H1 (cell line): ENCODE data around the gene SUPT20HL1. TPM values are rescaled to one million over a fixed set of nuclear protein-coding genes. Genes with fewer than 3 reads are reported as not detected.

Experiments used
- CTCF ChIA-PET: fragments of 300-600 bp; sonication (Branson Sonifier 250); formaldehyde crosslinking; loops from one replicate; lab custom pipeline; 2021; ENCODE audit not compliant: partially characterized antibody; lab: Charles Lee
- POLR2A ChIA-PET: fragments of 300-600 bp; sonication (Branson Sonifier 250); formaldehyde crosslinking; loops from one replicate; lab custom pipeline; 2021; ENCODE audit warnings: inconsistent platforms; ENCODE audit not compliant: partially characterized antibody; lab: Charles Lee
- DNase-seq, 2 experiments: peaks; one replicate each; pipeline versions ENCODE4 v3.0.0 to v3.0.0-alpha.2; 2010 to 2022; ENCODE audit warnings: low spot score in 2 of 2, low read depth in 1 of 2, mixed read lengths in 1 of 2
- FAIRE-seq: peaks from 2 replicates; lab custom pipeline; 2011; peaks lifted over from hg19 to GRCh38; lab: Jason Lieb, UNC
- H2AFZ ChIP-seq: 2 replicates; pipeline ENCODE4 v1.8.1; 2012; ENCODE audit warnings: low read length, inconsistent platforms
- H2AK5ac ChIP-seq: 2 replicates; pipeline ENCODE4 v1.6.1; 2013; ENCODE audit warnings: low read depth, low read length
- H2BK120ac ChIP-seq: replicated peaks from 2 replicates; pipeline ENCODE3; 2013; ENCODE audit warnings: low read depth, low read length, inconsistent platforms
- H2BK12ac ChIP-seq: 2 replicates; pipeline ENCODE4 v1.6.1; 2013; ENCODE audit warnings: low read depth, low read length
- H2BK15ac ChIP-seq: 2 replicates; pipeline ENCODE4 v1.6.1; 2013; ENCODE audit warnings: low read length
- H2BK20ac ChIP-seq: 2 replicates; pipeline ENCODE4 v1.6.1; 2013; ENCODE audit warnings: low read length
- H2BK5ac ChIP-seq: 2 replicates; pipeline ENCODE4 v1.6.1; 2013; ENCODE audit warnings: low read depth, low read length
- H3K14ac ChIP-seq: 2 replicates; pipeline ENCODE4 v1.6.1; 2013; ENCODE audit warnings: inconsistent platforms; ENCODE audit not compliant: insufficient read length
- H3K18ac ChIP-seq: 2 replicates; pipeline ENCODE4 v1.6.1; 2013; ENCODE audit warnings: low read length; ENCODE audit errors: extremely low read depth
- H3K23ac ChIP-seq: 2 replicates; pipeline ENCODE4 v1.6.1; 2013; ENCODE audit warnings: inconsistent platforms; ENCODE audit not compliant: insufficient read length
- H3K23me2 ChIP-seq: 2 replicates; pipeline ENCODE4 v1.6.1; 2013; ENCODE audit warnings: low read depth, low read length
- H3K27ac ChIP-seq: 2 replicates; pipeline ENCODE4 v1.6.1; 2011; ENCODE audit warnings: low read depth, low read length, inconsistent platforms
- H3K27me3 ChIP-seq, 4 experiments: replicated peaks in 1 of 4; 1 replicate in 1 of 4; 2 replicates in 3 of 4; pipeline versions ENCODE4 v1.6.1 to v1.8.1; 2011 to 2013; ENCODE audit warnings: low read length in 3 of 4, mild to moderate bottlenecking in 3 of 4, inconsistent platforms in 2 of 4, mixed read lengths in 2 of 4, moderate library complexity in 1 of 4; ENCODE audit not compliant: control insufficient read depth in 3 of 4, insufficient read depth in 3 of 4; ENCODE audit errors: extremely low read depth in 1 of 4
- H3K36me3 ChIP-seq, 4 experiments: 2 replicates each; pipeline versions ENCODE4 v1.6.1 to v1.8.1; 2011 to 2013; ENCODE audit warnings: mild to moderate bottlenecking in 4 of 4, low read length in 3 of 4, moderate library complexity in 2 of 4, control low read depth in 1 of 4, inconsistent platforms in 1 of 4; ENCODE audit not compliant: insufficient read depth in 4 of 4, control insufficient read depth in 2 of 4
- H3K4ac ChIP-seq: replicated peaks from 2 replicates; pipeline ENCODE3; 2013; ENCODE audit warnings: low read length, low read depth, mixed read lengths, inconsistent platforms; ENCODE audit not compliant: insufficient read length
- H3K4me1 ChIP-seq, 4 experiments: replicated peaks in 1 of 4; 1 replicate in 1 of 4; 2 replicates in 3 of 4; pipeline versions ENCODE4 v1.6.1 to v1.8.1; 2011 to 2013; ENCODE audit warnings: low read length in 3 of 4, inconsistent platforms in 2 of 4, mixed read lengths in 1 of 4; ENCODE audit not compliant: insufficient read depth in 4 of 4, control insufficient read depth in 3 of 4
- H3K4me2 ChIP-seq, 2 experiments: 2 replicates each; pipeline versions ENCODE4 v1.6.1 to v1.8.1; 2011 to 2013; ENCODE audit warnings: low read depth in 2 of 2, low read length in 2 of 2, control low read depth in 1 of 2, inconsistent platforms in 1 of 2, mild to moderate bottlenecking in 1 of 2; ENCODE audit not compliant: insufficient read depth in 1 of 2
- H3K4me3 ChIP-seq, 4 experiments: fragments of 200-600, 300-600 bp in 1 of 4; sonication (generic), shearing (Covaris generic), sonication (Bioruptor Twin) in 1 of 4; 2 replicates each; pipeline versions ENCODE4 v1.5.1 to v1.8.1; 2011 to 2016; ENCODE audit warnings: low read length in 4 of 4, low read depth in 3 of 4, control low read depth in 2 of 4, inconsistent platforms in 2 of 4, mild to moderate bottlenecking in 2 of 4, mixed read lengths in 1 of 4, moderate library complexity in 1 of 4; ENCODE audit not compliant: insufficient read depth in 2 of 4; ENCODE audit errors: extremely low read depth in 1 of 4
- H3K56ac ChIP-seq: replicated peaks from 2 replicates; pipeline ENCODE3; 2013; ENCODE audit warnings: low read depth, mild to moderate bottlenecking, mixed read lengths, low read length, inconsistent platforms; ENCODE audit not compliant: insufficient read length
- H3K79me1 ChIP-seq: 2 replicates; pipeline ENCODE4 v1.6.1; 2013; ENCODE audit warnings: low read depth, low read length, control low read depth
- H3K79me2 ChIP-seq, 2 experiments: 2 replicates each; pipeline versions ENCODE4 v1.6.1 to v1.8.1; 2012 to 2013; ENCODE audit warnings: low read length in 2 of 2, mild to moderate bottlenecking in 2 of 2, inconsistent platforms in 1 of 2; ENCODE audit not compliant: insufficient read depth in 2 of 2, control insufficient read depth in 1 of 2
- H3K9ac ChIP-seq, 4 experiments: replicated peaks in 1 of 4; 1 replicate in 1 of 4; 2 replicates in 3 of 4; pipeline versions ENCODE4 v1.6.1 to v1.8.1; 2011 to 2013; ENCODE audit warnings: low read depth in 3 of 4, low read length in 3 of 4, control low read depth in 2 of 4, mild to moderate bottlenecking in 2 of 4, moderate library complexity in 2 of 4, inconsistent platforms in 1 of 4; ENCODE audit errors: extremely low read depth in 1 of 4
- H3K9me3 ChIP-seq, 2 experiments: 2 replicates each; pipeline versions ENCODE4 v1.6.1 to v1.8.1; 2012 to 2013; ENCODE audit warnings: mild to moderate bottlenecking in 2 of 2, moderate library complexity in 2 of 2, control low read depth in 1 of 2, inconsistent platforms in 1 of 2, low read depth in 1 of 2, low read length in 1 of 2, mixed read lengths in 1 of 2; ENCODE audit not compliant: insufficient read depth in 2 of 2
- H4K20me1 ChIP-seq, 2 experiments: replicated peaks in 1 of 2; 2 replicates each; pipeline versions ENCODE3 to v1.8.1; 2011 to 2013; ENCODE audit warnings: inconsistent platforms in 2 of 2, low read length in 2 of 2, mild to moderate bottlenecking in 1 of 2; ENCODE audit not compliant: insufficient read depth in 2 of 2, control insufficient read depth in 1 of 2
- H4K5ac ChIP-seq: 2 replicates; pipeline ENCODE4 v1.6.1; 2013; ENCODE audit warnings: low read length, low read depth, mixed read lengths, inconsistent platforms; ENCODE audit not compliant: insufficient read length
- H4K8ac ChIP-seq: 2 replicates; pipeline ENCODE4 v1.8.0; 2013; ENCODE audit warnings: mild to moderate bottlenecking, moderate library complexity, low read length, inconsistent platforms; ENCODE audit not compliant: insufficient read depth; ENCODE audit errors: extremely low read depth
- H4K91ac ChIP-seq: replicated peaks from 2 replicates; pipeline ENCODE3; 2013; ENCODE audit warnings: low read length, mixed read lengths, inconsistent platforms; ENCODE audit not compliant: insufficient read length
- GABPA ChIP-seq: IDR thresholded peaks from 2 replicates; pipeline ENCODE4 v1.6.1; 2011; ENCODE audit warnings: mild to moderate bottlenecking, low read length, moderate library complexity, borderline replicate concordance; ENCODE audit not compliant: insufficient read depth
- RXRA ChIP-seq: IDR thresholded peaks from 2 replicates; pipeline ENCODE4 v1.6.1; 2011; ENCODE audit warnings: low read depth, mild to moderate bottlenecking, low read length, moderate library complexity; ENCODE audit not compliant: insufficient read depth
- WGBS, 2 experiments: shearing (Covaris generic) in 1 of 2; methylation state at CpG; one replicate each; pipeline versions ENCODE4 v1.1.6 to v1.1.7; 2013 to 2015; ENCODE audit warnings: low lambda C conversion rate in 2 of 2, mixed read lengths in 2 of 2, inconsistent platforms in 1 of 2, low coverage in 1 of 2, missing lambda C conversion rate in 1 of 2; ENCODE audit not compliant: insufficient replicate concordance in 2 of 2, insufficient coverage in 1 of 2, insufficient read length in 1 of 2; ENCODE audit errors: extremely low coverage in 1 of 2, missing lambda C conversion rate in 1 of 2; 5-methylcytosine and 5-hydroxymethylcytosine counted together
- polyA plus RNA-seq, 7 experiments: library from polyadenylated mRNA; depleted of rRNA in 3 of 7; stranded (reverse) in 5 of 7; unstranded in 2 of 7; fragments of >200 nt in 5 of 7; fragments of 200-250 nt in 2 of 7; gene quantifications; 1 replicate in 5 of 7; 2 replicates in 1 of 7; 4 replicates in 1 of 7; pipeline versions ENCODE4 v1.2.1 to v1.2.3, GENCODE V29; 2011 to 2013; ENCODE audit warnings: missing spikeins in 2 of 7, mixed read lengths in 2 of 7
- total RNA-seq: library from RNA; stranded (reverse); fragmentation: NEBNext Ultra II Directional; extraction: Animal tissue kit (Norgen Biotek cat#: 25700); gene quantifications from 2 replicates; pipeline ENCODE4 v1.2.1, GENCODE V29; 2021

SUPT20HL1 gene
- total and polyA plus RNA-seq, 2 of the 8 experiments (the other 6 are each of a cell fraction or from before 2014, with no cell fraction given), result not detected

- Histone ChIP-seq H2AK5ac (no peak overlapping the region), H3K56ac (no peak overlapping the region), H4K91ac (no peak overlapping the region), H3K23ac (no peak overlapping the region), H3K36me3 (no peaks in the 10 kb centered on the region), H3K79me1 (no peaks in the 10 kb centered on the region), H3K27me3 (no peaks in the 10 kb centered on the region), H3K4ac (no peak overlapping the region), H3K9me3 (no peaks in the 10 kb centered on the region), H3K23me2 (no peaks in the 10 kb centered on the region), H4K5ac (no peak overlapping the region), H3K4me3 (no peak overlapping the region), H2BK12ac (no peak overlapping the region), H2BK120ac (no peak overlapping the region), H2BK5ac (no peak overlapping the region), H3K4me2 (no peak overlapping the region), H2BK15ac (no peak overlapping the region), H2BK20ac (no peak overlapping the region), H4K8ac (no peak overlapping the region), H3K9ac (no peak overlapping the region), H3K27ac (no peak overlapping the region), H3K18ac (no peak overlapping the region), H3K4me1 (no peaks in the 10 kb centered on the region), H2AFZ (no peak overlapping the region), H4K20me1 (no peaks in the 10 kb centered on the region), H3K79me2 (no peaks in the 10 kb centered on the region), H3K14ac (no peak overlapping the region)
- FAIRE-seq, result no peak
- no peak for DNase-seq
- ChIA-PET CTCF (interaction anchor here (0.8 kb wide), 1 partner anchor 24 kb away, joined by 3 read pairs; no protein-coding TSS in a partner anchor), POLR2A (no interaction called here)
- WGBS, 2 experiments, result 67% methylated on average over 1 of the region's 1 CpG; no CpG with 5 or more reads in 1 of the 2 experiments
- TF ChIP-seq GABPA, result no peak
- no peak for TF ChIP-seq RXRA
These were observed 12.6 kb upstream of the SUPT20HL1 start for GRCh38 chrX:24347881-24348280.
